ENCODE data around the gene TMOD2. TPM values are rescaled to one million over a fixed set of nuclear protein-coding genes. Genes with fewer than 3 reads are reported as not detected.
A peak's percentile ranks its signal among the peaks of the same experiment; 100 is the strongest.

TMOD2 gene
- total RNA-seq, 1 donor from 2014 or later: 4.1 TPM

DNA sequence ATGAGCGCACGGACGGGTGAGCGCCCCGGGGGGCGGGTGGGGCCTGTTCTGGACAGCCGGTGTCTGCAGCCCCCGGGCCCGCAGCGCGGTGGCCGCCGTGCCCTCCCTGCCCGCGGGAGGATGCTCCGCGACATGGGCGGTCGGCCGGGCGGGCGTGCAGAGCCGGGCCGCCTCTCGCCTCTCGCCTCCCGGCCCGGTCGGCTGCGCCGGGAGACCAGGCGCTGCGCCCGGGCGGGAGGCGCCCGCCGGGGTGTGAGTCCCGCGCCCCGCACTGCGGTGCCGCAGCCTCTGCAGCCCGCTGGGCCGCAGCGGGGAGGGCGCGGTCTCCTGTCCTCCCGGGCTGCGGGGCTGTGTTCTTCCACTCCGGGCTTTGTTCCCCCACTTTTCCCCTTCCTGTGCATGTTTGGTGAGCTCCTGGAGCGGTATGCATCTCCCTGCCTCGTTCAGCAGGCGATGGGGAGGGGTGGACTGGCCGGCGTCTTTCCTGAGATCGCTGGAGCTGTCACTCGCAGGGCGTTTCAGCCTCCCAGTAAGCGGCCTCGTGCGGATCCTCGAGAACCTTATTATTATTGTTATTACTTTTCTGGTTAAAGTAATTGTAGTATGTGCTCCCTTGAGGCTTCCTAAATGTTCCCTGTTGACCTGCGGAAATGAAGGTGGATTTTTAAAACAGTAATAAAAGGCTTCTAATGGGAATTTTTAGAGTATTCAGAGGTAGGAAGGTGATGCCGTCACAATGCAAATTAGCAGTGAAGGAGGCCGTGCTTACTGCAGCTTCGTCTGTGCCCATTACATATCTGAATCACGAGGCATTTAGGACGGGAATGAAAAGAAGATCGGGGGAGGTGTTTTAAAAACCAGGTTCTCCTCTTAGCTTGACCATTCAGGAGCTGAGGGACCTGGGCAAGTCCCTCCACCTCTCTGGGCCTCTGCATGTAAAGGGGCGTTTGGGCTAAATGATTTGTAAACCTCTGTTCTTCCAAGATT, 593 bp downstream of the TMOD2 start:
- Histone ChIP-seq H3K27me3 (ENCODE audit: control insufficient read depth, insufficient read depth, low read length) (peaks cover 18% of the 10 kb centered on the region), H3K4me3 (ENCODE audit: low read depth, low read length) (peak overlapping the region; percentile 60), H3K36me3 (ENCODE audit: control insufficient read depth, insufficient read depth, low read length) (no peaks in the 10 kb centered on the region)
- TF ChIP-seq, protein P1, sequence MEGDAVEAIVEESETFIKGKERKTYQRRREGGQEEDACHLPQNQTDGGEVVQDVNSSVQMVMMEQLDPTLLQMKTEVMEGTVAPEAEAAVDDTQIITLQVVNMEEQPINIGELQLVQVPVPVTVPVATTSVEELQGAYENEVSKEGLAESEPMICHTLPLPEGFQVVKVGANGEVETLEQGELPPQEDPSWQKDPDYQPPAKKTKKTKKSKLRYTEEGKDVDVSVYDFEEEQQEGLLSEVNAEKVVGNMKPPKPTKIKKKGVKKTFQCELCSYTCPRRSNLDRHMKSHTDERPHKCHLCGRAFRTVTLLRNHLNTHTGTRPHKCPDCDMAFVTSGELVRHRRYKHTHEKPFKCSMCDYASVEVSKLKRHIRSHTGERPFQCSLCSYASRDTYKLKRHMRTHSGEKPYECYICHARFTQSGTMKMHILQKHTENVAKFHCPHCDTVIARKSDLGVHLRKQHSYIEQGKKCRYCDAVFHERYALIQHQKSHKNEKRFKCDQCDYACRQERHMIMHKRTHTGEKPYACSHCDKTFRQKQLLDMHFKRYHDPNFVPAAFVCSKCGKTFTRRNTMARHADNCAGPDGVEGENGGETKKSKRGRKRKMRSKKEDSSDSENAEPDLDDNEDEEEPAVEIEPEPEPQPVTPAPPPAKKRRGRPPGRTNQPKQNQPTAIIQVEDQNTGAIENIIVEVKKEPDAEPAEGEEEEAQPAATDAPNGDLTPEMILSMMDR (IDR thresholded peaks at IDR 0.05; ENCODE audit: insufficient read depth, low read length, poor library complexity, severe bottlenecking): no peak
- DNase-seq (ENCODE audit: low read depth): no peak

DNA sequence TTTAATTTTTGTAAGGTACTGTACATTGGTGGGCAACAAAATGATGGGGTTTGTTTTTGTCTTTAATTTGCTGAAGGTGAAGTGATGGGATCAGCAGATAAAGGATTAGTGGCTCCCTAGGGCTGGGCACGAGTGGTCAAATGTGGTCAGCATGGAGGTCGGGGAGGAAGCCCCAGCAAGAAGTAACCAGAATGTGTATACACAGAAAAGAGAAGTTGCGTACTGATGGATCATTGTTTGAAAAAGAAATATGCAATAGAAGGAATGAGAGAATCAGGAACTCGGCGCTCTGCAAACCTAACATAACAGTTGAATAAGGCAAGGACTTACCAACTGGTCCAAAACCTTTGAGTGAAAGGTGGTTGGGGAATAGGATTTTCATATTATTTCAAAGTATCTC, 1.5 kb downstream of the TMOD2 start:
- Histone ChIP-seq H3K36me3 (ENCODE audit: control insufficient read depth, insufficient read depth, low read length) (no peaks in the 10 kb centered on the region), H3K27me3 (ENCODE audit: control insufficient read depth, insufficient read depth, low read length) (peaks cover 18% of the 10 kb centered on the region), H3K4me3 (ENCODE audit: low read depth, low read length) (no peak overlapping the region)
- TF ChIP-seq, protein P1 (IDR thresholded peaks at IDR 0.05; ENCODE audit: insufficient read depth, low read length, poor library complexity, severe bottlenecking): no peak
- no peak for DNase-seq (ENCODE audit: low read depth)

DNA sequence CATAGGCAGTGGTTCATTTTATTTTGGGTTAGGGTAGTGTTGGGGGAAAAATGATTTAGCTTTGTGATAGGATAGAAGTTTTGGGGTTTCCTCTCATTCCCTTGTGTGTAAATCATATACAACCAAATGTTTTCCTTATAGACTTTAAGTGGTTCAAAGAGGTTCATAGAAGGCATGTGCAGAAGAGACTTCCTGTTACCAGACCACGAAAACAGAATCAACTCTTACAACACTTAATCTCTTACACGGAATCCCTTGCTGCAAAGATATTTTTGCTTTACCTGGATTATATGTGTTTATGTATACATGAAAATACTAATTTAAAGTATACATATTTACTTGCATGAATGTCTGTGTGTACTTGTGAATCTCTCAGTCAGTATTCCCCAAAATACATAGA, 2.9 kb downstream of the TMOD2 start:
- Histone ChIP-seq H3K4me3 (ENCODE audit: low read depth, low read length) (no peak overlapping the region), H3K36me3 (ENCODE audit: control insufficient read depth, insufficient read depth, low read length) (no peaks in the 10 kb centered on the region), H3K27me3 (ENCODE audit: control insufficient read depth, insufficient read depth, low read length) (peaks cover 18% of the 10 kb centered on the region)
- no peak for DNase-seq (ENCODE audit: low read depth)
- TF ChIP-seq, protein P1 (IDR thresholded peaks at IDR 0.05; ENCODE audit: insufficient read depth, low read length, poor library complexity, severe bottlenecking): no peak

DNA sequence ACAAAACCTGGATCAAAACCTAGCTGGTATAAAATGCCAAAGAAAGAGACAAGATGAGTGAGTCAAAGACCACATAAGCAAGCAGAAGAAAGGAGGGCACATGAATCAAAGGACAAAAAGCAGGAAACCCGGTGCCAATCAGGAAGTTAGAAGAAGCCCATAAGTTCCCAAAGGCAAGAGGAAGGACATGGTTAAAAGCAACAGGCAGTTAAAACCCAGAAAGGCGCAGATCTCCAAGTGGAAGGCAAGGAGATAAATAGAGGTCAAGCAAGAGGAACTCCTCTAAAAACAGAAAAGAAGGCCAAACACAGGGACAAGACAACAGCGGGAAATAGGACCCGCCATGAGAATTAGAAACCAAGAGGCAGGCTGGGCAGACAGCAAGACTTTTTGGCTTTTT, 4.4 kb downstream of the TMOD2 start:
- no peak for DNase-seq (ENCODE audit: low read depth)
- H3K4me3 ChIP-seq (ENCODE audit: low read depth, low read length): no peak overlapping the region

DNA sequence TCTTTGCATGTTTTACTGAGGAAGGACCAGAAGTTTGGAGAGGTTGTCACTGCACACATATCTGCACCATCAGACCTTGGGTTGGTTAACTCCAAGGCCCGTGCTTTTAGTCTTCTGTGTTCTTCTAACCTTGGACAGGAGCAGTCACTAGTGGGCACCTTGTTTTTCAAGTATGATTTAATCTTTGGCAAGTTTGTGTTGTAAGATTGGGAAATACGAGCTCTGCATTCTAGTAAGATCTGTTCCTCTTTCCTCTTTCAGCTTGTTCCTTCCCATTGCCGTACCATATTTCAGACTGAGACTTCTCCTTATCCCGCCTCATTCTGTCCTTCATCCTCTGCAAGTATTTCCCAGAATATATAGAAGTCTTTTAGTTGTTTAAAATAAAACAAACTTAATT, 5.1 kb downstream of the TMOD2 start:
- Histone ChIP-seq H3K27me3 (ENCODE audit: control insufficient read depth, insufficient read depth, low read length) (no peaks in the 10 kb centered on the region), H3K4me3 (ENCODE audit: low read depth, low read length) (no peak overlapping the region)
- TF ChIP-seq, protein P1 (IDR thresholded peaks at IDR 0.05; ENCODE audit: insufficient read depth, low read length, poor library complexity, severe bottlenecking): no peak

More for the DNA sequence above, 4.4 kb downstream of the TMOD2 start:
- TF ChIP-seq, protein P1 (IDR thresholded peaks at IDR 0.05; ENCODE audit: insufficient read depth, low read length, poor library complexity, severe bottlenecking): no peak
- peaks cover 6% of the 10 kb centered on the region for H3K27me3 ChIP-seq (ENCODE audit: control insufficient read depth, insufficient read depth, low read length)
- no peaks in the 10 kb centered on the region for H3K36me3 ChIP-seq (ENCODE audit: control insufficient read depth, insufficient read depth, low read length)

More for the DNA sequence above, 5.1 kb downstream of the TMOD2 start:
- no peak for DNase-seq (ENCODE audit: low read depth)
- H3K36me3 ChIP-seq (ENCODE audit: control insufficient read depth, insufficient read depth, low read length): no peaks in the 10 kb centered on the region
